Stimulated activated CD8-positive, alpha-beta memory T cell treated with anti-CD3 and anti-CD28 coated beads, Interleukin-7, amount 100 ng/mL, for 48 hours (primary cell): Measurements from ENCODE around the gene CACNA1B.
"Not testable (repeated sequence)": the region's sequence is repeated elsewhere in the genome, so short reads cannot be mapped to it uniquely, and the experiment has no call there.

Experiments used
- DNase-seq, 2 donors: peaks; one replicate each; pipeline ENCODE4 v3.0.0-alpha.2; 2020; ENCODE audit warnings: low read depth in 1 of 2; ENCODE audit errors: extremely low read depth in 1 of 2

The CACNA1B gene

DNA sequence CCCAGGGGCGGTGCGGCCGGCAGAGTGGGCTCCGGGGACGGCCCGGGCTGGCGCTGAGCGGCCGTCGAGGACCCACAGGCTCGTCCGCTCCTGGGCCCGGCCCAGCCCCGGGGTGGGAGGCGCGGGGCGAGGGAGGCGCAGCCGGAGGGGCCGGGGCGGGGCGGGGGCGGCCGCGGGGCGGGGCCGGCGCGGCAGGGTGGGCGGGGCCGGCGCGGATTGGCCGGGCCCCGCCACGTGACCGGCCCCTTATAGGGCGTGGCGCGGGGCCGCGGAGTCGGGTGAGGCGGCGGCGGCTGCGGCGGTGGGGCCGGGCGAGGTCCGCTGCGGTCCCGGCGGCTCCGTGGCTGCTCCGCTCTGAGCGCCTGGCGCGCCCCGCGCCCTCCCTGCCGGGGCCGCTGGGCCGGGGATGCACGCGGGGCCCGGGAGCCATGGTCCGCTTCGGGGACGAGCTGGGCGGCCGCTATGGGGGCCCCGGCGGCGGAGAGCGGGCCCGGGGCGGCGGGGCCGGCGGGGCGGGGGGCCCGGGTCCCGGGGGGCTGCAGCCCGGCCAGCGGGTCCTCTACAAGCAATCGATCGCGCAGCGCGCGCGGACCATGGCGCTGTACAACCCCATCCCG, at the start of gene CACNA1B:
TSS of gene CACNA1B (plus strand) at position 277 of the 617 bp plus-strand sequence. CDS start at position 429, 152 bp downstream.
- DNase-seq: not testable (repeated sequence)

DNA sequence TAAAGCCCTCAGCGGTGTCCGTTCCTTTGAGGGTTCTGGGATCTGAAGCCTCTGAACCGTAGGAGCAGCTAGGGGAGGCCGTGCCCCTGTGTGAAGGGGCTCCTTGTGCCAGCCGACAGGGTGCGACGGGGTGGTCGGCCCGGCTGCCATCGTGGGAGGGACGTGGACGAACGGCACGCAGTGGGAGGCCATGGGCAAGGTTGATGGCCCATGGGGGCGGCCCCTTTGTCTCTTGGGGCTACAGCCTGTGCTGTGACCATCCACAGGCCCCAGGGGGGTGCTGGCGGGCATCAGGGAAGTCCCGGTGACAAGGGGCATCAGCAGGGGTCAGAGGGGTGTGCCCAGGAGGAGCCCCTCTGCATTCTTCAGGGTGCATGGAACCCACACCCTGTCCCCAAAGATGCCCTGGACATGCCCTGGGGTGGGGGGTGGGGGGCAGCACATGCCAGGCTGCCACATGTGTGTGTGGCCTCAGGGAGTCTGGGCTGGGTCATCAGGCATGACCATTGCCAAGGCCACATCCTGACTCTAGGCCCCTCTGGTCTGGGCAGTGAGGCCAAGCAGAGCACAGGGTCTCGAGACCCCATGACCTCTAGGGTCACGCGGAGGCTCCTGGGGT, 49.6 kb upstream of the CACNA1B start:
- DNase-seq: no peak

DNA sequence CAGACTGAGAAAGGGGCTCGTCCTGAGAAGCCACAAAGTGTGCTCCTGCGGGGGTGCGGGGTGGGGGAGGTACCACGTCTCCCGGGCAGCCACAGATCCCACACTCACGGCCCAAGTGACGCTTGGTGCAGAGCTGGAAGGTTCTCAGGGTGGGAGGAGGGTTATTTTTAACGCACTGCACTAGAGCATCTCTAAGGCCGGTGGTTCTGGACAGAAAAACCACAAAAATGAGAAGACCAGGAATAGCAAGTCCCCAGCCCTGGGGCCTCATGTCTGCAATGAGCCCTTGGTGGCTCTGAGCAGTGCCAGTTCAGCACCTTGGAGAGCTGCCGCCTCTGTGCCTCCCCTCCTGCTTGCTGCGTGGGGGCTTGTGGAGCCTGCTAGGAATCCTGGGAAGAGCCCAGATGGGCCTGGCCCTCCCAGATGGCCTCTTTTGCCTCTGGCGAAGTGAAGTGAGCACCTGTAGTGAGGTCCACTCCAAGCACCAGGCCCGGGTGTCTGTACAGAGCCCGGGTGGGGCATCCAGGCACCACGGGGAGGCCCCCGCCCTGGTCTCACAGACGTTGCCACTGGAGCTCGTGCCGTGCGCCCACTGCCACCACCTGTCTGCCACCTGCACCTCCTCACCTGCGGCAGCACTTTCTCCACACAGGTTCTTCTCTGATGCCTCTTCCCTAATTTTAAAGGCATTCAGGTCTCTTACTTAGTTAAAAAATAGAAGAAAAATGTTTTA, 48.9 kb upstream of the CACNA1B start:
- no peak for DNase-seq

DNA sequence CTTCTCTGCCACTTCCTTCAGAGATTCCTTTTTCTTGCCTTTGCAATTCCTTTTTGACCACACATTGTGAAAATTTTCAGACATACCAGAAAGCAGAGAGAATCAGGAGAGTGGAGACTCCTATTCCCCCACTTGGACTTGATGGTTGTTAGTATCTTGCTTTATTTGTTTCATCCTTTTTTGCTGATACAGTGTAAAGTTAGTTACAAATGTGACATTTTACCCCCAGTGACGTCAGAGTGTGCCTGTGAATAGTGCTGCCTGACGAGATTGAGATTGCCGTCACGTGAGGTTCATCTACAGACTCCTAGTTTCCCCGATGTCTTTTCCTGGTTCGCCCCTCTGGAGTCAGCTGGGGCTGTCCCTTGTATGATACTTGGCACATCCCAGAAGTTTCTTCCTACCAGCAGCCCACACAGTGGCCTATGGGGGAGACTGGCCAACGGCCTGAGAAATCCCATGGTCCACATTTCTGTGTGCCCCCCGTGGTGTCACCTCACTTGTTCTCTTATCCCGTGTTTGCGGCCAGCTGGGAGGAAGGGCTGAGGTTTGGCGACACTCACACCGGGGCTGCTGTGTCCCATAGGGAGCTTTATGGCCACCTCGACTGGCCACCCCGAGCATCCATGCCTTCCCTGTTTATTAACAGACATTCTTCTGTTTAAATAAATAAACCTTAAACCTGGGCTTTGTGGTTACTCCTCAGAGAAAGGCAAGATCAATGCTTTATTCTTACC, 48.2 kb upstream of the CACNA1B start:
- no peak for DNase-seq

DNA sequence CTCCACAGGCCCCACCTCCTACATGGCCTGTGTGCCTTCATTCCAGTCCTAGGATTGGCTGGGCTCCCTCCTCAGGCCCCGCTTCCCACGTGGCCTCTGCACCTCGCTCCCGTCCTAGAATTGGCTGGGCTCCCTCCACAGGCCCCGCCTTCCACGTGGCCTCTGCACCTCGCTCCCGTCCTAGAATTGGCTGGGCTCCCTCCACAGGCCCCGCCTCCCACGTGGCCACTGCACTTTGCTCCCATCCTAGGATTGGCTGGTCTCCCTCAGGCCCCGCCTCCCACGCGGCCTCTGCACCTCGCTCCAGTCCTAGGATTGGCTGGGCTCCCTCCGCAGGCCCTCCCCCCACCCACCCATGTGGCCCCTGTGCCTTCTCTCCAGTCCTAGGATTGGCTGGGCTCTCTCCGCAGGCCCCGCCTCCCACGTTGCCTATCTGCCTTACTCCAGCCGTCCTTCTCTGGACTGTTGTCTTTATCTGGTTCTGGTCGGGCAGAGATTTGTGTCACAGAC, 45.3 kb upstream of the CACNA1B start:
- DNase-seq: no peak

DNA sequence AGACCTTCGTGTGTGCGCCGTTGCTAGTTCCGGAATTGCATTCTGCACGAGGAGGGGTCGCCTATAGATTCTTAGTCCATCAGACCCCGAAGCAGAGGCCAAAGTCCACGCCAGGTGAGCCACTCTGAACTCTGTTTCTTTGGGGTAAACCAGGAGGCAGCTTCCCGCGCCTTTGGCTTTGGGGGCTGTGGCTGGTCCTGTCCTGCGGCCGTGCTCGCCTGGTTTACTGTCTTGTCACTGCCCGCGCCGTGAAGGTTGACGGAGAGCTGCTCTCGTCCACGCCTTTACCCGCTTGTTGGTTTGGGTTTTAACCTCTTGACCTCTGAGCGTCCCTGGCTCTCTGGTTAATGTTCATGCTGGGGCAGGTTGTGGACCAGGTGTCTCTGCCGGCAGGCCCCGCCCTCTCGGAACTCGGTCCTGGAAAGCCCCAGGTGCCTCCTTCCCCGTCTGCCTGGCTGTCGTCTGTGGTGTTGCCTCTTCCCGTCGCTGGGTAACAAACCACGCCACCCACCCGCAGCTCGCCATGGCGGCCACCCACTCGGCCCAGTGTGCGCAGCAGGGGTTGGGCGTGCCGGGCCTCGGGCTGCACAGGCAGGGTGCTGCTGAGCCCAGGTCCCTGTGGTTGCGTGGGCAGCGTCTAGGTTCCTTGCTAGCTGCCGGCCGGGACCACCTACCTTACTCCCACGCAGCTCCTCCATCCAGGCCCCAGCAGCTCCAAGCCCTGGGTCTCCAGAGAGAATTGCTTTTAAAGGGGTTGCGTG, 44.6 kb upstream of the CACNA1B start:
- no peak for DNase-seq

DNA sequence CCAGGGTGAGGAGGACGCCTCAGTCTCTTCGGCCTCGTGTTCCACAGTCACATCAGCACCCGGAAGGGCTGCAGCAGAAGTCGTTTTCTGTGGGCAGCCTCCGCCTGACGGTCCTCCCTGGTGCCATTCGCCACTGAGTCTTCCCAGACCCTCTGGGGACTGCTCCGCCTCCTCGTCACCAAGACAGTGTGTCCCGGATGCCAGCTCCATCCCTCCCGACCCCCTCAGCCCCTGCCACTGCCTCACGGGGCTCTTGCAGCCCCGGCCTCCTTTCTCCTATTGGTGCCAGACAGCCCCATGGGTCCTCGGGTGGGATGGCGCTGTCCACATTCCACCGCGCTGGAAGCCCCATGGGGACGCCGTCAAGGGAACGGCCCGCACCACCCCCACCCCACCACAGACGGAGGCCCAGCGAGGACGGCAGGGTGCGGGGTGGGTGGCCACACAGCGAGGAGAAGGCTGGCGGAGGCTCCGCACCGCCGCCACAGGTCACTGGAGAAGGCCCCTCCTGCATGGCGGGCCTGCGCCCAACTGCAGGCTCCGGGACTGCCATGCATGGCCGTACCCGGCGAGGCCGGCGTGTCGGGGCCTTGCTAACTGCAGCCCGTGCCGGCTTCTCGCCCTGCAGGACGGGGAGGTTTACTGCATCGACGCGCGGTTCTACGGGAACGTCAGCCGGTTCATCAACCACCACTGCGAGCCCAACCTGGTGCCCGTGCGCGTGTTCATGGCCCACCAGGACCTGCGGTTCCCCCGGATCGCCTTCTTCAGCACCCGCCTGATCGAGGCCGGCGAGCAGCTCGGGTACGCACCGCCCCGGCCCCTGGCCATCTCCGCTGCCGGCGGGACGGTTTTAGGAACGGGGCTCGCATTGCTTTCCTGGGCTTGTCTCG, 43.6 kb upstream of the CACNA1B start:
- no peak for DNase-seq

DNA sequence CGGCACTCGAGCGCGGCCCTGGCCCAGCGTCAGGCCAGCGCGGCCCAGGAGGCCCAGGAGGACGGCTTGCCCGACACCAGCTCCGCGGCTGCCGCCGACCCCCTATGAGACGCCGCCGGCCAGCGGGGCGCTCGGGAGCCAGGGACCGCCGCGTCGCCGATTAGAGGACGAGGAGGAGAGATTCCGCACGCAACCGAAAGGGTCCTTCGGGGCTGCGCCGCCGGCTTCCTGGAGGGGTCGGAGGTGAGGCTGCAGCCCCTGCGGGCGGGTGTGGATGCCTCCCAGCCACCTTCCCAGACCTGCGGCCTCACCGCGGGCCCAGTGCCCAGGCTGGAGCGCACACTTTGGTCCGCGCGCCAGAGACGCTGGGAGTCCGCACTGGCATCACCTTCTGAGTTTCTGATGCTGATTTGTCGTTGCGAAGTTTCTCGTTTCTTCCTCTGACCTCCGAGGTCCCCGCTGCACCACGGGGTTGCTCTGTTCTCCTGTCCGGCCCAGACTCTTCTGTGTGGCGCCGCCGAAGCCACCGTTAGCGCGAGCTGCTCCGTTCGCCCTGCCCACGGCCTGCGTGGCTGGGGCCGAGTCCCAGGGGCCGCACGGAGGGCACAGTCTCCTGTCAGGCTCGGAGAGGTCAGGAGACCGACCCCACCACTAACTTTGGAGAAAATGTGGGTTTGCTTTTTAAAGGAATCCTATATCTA, 42.6 kb upstream of the CACNA1B start:
- no peak for DNase-seq

DNA sequence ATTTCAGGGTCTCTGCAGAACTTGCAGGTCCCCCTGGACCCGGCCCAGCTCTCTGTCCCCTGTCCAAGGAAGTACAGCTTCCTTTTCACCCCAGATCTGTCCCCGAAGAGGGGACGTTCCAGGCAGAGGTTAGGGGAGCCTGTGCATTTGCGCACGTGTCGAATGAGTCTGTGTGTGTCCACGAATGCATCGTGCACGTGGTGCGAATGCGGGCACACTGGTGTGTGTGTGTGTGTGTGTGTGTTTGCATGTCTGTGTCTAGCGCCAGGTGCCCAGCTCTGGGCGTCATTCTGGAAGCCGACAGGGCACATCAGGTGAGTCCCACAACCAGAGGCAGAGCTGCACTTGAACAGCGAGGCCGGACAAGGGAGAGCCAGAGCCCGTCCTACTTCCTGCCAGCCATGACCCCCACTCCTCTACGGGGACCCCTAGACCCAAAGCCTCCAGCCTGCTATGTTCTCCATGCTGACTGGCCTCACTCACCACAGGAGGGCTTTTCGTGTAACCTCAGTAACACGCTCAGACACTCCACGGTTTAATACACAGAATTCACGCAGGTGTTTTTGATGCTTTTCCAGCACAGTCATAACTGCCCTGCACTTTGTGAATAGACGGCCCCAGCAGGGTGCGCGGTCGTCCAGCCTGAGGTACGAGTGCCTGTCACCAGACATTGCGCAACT, 41.3 kb upstream of the CACNA1B start:
- DNase-seq: no peak

DNA sequence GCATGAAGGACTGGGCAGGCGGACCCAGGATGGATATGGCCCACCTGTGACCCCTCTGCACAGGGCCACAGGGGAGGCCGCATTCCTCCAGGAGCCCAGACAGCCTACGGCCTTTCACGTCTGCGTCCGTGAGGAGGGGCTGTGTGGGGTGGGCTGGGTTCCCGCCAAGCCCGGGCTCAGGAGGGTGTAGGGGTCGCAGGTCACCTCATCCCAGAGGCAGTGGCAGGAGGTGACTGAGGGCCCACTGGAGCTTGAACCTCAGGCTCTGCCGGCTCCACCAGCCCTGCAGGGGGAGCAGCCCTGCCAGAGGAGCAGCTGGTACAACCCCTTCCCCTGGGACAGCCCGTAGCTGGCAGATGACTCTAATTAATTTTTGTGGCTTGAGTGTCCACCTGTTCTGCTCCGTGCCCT, 40.7 kb upstream of the CACNA1B start:
- DNase-seq: no peak

DNA sequence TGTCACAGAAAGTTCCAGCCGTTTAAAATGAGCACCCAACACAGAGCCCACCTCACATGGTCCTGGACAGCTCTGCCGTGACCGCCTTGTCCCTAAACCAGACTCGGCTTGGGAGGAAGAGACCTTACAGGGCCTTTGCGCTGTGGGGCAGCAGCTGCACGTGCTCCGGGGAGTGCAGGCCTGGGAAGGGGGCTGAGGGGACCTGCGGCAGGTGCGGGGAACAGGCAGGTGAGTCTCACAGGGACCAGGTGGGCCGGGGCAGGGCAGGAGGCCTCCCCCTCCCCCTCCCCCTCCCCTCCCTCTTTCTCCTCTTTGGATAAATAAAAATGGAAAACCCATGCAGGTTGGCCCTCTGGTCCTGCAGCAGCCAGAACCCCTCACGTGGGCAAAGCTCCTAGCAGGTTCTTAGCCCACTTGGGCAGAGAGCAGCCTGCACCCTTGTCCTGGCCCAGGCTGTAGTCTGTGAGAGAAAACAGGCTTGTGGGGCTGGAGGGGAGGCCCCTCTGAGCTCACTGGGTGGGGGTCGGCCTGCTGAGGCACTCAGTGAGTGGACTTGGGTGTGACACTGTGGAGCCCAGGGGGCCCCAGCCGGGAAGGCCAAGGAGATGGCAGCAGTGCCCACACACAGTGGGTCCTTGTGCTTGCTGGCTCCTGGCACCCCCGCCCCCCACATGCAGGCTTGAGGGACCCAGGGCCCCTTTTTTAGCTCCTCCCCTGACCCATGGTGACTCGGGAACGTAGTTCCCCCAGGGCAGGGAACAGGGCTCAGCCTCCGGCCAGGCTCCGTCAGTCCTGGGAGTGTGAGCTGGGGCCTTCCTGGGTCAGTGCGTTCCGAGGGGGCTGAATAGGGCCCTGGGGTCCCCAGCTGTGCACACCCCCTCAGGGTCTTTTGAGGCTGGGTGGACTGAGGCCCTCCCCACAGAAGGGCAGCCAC, 40.0 kb upstream of the CACNA1B start:
- DNase-seq: no peak

DNA sequence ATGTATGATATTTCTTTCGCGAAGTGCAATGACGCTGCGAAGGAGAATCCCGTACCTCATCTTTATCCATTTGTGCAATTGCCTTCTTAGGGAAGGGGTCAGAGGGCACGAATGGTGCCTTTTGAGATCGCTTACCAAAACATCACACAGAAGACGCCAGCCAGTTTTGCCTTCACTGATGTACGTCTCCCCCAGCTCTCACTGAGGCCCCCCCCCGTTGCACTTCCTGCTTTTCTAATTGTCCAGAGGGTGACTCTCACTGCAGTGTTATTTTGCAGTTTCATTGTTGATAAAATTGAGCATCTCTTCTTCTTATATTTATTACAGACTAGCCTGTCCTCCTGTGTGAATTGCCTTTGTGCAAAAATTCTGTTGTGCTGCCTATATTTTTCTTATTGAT, 39.0 kb upstream of the CACNA1B start:
- no peak for DNase-seq

DNA sequence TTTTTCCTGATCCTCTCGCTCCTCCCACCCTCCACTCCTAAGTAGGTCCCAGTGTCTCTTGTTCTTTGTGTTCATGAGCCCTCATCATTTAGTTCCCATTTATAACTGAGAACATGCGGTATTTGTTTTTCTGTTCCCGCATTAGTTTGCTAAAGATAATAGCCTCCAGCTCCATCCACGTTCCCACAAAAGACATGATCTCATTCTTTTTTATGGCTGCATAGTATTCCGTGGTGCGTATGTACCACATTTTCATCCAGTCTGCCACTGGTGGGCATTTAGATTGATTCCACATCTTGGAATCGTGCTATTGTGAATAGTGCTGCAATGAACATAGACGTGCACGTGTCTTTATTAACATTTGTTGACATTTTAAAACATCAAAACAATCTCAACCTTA, 34.2 kb upstream of the CACNA1B start:
- DNase-seq: no peak

DNA sequence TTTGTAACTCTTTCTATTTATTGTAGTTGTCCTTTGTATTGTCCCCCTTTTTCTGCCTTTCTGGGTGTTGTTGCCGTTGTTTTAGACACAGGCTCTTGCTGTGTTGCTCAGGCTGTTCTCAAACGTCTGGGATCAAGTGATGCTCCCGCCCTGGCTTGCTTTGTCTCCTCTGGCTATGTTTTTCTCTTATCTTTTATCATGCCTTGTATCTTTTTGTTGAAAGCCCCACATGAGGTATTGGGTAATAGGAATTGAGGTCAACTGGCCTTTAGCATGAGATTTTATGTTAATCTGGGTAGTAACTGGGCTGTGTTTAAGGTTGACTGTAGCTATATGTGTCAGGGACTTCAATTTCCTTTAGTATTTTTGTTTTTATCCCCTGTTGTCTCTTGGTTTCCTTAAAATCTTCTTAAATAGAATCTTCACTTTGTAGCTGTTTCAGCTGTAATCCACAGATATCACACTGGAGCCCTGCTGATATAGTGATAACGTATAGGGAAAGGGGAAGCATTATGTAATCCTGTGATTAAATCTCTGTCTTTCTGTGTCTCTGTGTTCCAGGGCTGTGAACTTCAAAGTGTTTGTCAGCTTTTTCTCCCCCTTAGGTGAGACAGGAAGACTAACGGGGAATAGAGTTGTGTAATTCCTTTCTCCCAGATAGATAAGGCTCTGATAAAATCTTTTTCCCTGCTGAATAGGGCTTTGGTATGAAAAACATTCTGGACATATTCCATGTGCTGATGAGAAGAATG, 25.9 kb upstream of the CACNA1B start:
- no peak for DNase-seq

DNA sequence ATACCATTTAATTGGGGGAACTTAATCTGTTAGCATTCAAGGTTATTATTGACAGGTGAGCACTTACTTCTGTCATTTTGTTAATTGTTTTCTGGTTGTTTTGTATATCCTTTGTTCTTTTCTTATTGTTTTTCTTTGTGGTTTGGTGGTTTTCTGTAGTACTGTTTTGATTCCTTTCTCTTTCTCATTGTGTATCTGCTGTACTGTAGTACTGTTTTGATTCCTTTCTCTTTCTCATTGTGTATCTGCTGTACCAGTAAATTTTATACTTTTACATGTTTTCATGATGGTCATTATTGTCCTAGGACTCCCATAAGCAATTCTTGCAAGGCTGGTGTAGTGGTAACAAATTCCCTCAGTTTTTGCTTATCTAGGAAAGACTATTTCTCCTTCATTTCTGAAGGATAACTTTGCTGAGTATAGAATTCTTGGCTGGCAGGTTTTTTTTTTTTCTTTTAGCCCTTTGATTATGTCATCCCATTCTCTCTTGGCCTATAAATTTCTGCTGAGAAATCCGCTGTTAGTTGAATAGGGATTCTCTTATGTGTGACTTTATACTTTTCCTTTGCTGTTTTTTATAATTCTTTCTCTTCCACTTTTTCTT, 24.1 kb upstream of the CACNA1B start:
- DNase-seq: no peak

DNA sequence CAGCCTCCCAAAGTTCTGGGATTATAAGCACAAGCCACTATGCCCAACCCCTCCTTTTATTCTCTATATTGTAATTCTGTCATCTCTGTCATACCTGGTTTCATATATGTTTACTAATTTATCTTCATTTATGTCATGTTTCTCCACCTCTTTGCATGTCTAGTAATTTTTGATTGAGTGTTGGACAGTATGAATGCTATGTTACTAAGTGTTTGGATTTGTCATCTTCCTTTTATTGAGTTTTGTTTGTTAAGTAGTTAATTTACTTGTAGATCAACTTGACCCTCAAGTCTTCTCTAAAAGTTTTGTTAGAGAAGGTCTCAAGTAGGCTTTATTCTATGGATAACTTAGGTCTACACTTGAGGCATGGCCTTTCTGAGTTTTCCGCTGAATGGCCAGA, 17.2 kb upstream of the CACNA1B start:
- no peak for DNase-seq
